HT1080 (cell line): ENCODE data around the gene DUSP28. TPM values are rescaled to one million over a fixed set of nuclear protein-coding genes. Genes with fewer than 3 reads are reported as not detected.
A peak's percentile ranks its signal among the peaks of the same experiment; 100 is the strongest.

Source experiments
- DNase-seq: peaks from one replicate; pipeline ENCODE4 v3.0.0-alpha.2; 2015; ENCODE audit warnings: low read depth
- total RNA-seq: library from RNA; depleted of rRNA; stranded (reverse); fragments of >200 nt; shearing (Covaris generic); gene quantifications from 2 replicates; pipeline ENCODE4 v1.2.3, GENCODE V29; 2014

DUSP28 gene
- total RNA-seq, 1 experiment from 2014 or later: 3.6 TPM

- DNase-seq: no peak
Observed at GRCh38 chr2:240585681-240586197, 25.6 kb downstream of the DUSP28 start.

- DNase-seq: peak; percentile 93
Observed at GRCh38 chr2:240586198-240586918, 26.2 kb downstream of the DUSP28 start, which contains the start of gene CAPN10. Gene CAPN10, plus strand, starts transcription at chr2:240586734. Its CDS starts 178 bp downstream, at chr2:240586912.

- no peak for DNase-seq
Observed at GRCh38 chr2:240586919-240587800, 27.0 kb downstream of the DUSP28 start.

- DNase-seq: no peak
Observed at GRCh38 chr2:240588006-240588655, 28.0 kb downstream of the DUSP28 start.

GRCh38 chr2:240588669-240589068, 28.5 kb downstream of the DUSP28 start:
- no peak for DNase-seq

- no peak for DNase-seq
Observed at GRCh38 chr2:240589375-240589774, 29.2 kb downstream of the DUSP28 start.

- no peak for DNase-seq
Observed at GRCh38 chr2:240589850-240590525, 29.8 kb downstream of the DUSP28 start.

- DNase-seq: no peak
Observed at GRCh38 chr2:240590681-240591111, 30.5 kb downstream of the DUSP28 start.

- peak; percentile 38 for DNase-seq
Observed at GRCh38 chr2:240591226-240591625, 31.1 kb downstream of the DUSP28 start.

GRCh38 chr2:240591784-240592183, 31.6 kb downstream of the DUSP28 start:
- no peak for DNase-seq

- no peak for DNase-seq
Observed at GRCh38 chr2:240593026-240593702, 33.0 kb downstream of the DUSP28 start.

- DNase-seq: no peak
Observed at GRCh38 chr2:240593703-240594451, 33.7 kb downstream of the DUSP28 start.

- DNase-seq: no peak
Observed at GRCh38 chr2:240594511-240595380, 34.6 kb downstream of the DUSP28 start.

- DNase-seq: no peak
Observed at GRCh38 chr2:240595381-240596079, 35.4 kb downstream of the DUSP28 start.

- no peak for DNase-seq
Observed at GRCh38 chr2:240596080-240596460, 35.9 kb downstream of the DUSP28 start.

- DNase-seq: no peak
Observed at GRCh38 chr2:240596491-240596931, 36.4 kb downstream of the DUSP28 start.

GRCh38 chr2:240597054-240597418, 36.9 kb downstream of the DUSP28 start:
- no peak for DNase-seq
